Measurements from ENCODE around the gene TBXT.
"Not testable (repeated sequence)": the region's sequence is repeated elsewhere in the genome, so short reads cannot be mapped to it uniquely, and the experiment has no call there.

Gene TBXT

DNA sequence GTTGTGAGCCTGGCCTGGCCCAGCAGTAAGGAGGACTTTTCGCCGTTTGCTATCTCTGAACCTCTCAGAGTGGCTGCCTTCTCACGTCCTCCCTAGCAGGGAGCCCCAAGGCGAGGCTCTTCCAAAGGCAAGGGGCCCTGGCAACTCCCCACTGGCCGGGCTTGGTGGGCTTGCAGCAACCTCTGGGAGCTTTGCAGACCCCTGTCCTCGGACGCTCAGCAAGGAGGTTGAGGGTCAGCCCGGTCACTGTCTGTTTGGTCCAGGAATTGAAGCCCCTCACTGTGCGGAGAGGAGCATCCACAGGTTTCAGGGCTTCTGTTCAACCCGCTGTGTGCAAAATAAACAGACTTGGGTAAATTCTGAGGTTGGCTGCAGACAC is 28.2 kb upstream of the TBXT start:
- TF ChIP-seq TAF1 (IDR thresholded peaks at IDR 0.05; ENCODE audit: borderline replicate concordance, low read depth, low read length): no peak
- no peak for TF ChIP-seq POLR2AphosphoS5 (IDR thresholded peaks at IDR 0.05; ENCODE audit: low read depth, low read length)
- TF ChIP-seq POLR2A (IDR thresholded peaks at IDR 0.05; ENCODE audit: low read depth, low read length): no peak
- DNase-seq (ENCODE audit: insufficient read length): no peak
- no peak for FAIRE-seq

DNA sequence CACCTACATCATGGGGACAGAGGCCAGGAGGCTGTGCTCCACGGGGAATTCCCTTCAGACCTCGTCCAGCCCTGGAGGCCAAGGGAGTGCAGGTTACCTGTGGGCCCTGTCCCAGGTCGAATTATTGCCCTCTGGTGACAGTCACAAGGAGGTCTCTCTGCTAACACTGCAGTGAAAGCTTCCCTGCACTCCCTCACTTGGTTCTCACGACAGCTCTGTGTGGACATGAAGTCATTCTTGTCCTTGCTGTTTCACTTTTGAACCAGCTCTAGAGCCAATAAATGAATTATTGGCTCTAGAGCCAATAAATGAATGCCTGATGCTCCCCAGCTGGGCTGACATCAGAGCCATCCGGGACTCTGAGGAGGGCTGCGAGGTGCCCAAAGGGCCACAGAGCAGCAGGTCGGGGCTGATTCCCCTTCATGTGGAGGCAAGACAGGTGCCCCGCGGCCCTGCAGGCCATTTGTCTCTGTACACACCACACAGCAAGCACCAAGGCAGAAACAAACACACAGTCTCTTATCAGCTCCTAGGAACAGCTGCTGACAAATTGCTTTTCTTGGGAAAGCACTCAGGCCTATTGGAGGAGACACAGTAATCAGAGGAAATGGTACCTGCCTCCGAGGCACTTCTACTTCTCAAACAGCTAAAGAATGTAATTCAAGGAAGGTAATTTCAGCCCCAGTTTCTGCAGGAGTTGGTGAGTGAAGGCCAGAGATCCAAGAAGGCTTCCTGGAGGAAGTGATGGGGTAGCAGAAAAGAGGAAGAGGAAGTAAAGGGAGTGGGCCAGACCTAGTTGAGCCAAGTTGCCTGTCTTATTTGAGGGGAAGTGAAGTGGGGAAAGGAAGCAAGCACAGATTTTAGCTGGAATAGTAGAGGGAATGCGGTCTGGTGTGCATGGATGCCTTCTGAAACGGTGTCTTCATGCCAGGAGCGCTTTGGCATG is 27.5 kb upstream of the TBXT start:
- DNase-seq (ENCODE audit: insufficient read length): no peak
- TF ChIP-seq POLR2A (IDR thresholded peaks at IDR 0.05; ENCODE audit: low read depth, low read length): no peak
- TF ChIP-seq TAF1 (IDR thresholded peaks at IDR 0.05; ENCODE audit: borderline replicate concordance, low read depth, low read length): no peak
- no peak for TF ChIP-seq POLR2AphosphoS5 (IDR thresholded peaks at IDR 0.05; ENCODE audit: low read depth, low read length)
- no peak for FAIRE-seq

- no peak for TF ChIP-seq TAF1 (IDR thresholded peaks at IDR 0.05; ENCODE audit: borderline replicate concordance, low read depth, low read length)
- TF ChIP-seq POLR2AphosphoS5 (IDR thresholded peaks at IDR 0.05; ENCODE audit: low read depth, low read length): no peak
- no peak for TF ChIP-seq POLR2A (IDR thresholded peaks at IDR 0.05; ENCODE audit: low read depth, low read length)
- DNase-seq (ENCODE audit: insufficient read length): no peak
- FAIRE-seq: no peak
Measured at GRCh38 chr6:166192557-166192956, 24.9 kb upstream of the TBXT start.

- FAIRE-seq (no peak), DNase-seq (ENCODE audit: insufficient read length) (no peak)
- no peak for TF ChIP-seq TAF1 (IDR thresholded peaks at IDR 0.05; ENCODE audit: borderline replicate concordance, low read depth, low read length)
- no peak for TF ChIP-seq POLR2A (IDR thresholded peaks at IDR 0.05; ENCODE audit: low read depth, low read length)
- TF ChIP-seq POLR2AphosphoS5 (IDR thresholded peaks at IDR 0.05; ENCODE audit: low read depth, low read length): no peak
Measured at GRCh38 chr6:166192136-166192535, 24.5 kb upstream of the TBXT start.

DNA sequence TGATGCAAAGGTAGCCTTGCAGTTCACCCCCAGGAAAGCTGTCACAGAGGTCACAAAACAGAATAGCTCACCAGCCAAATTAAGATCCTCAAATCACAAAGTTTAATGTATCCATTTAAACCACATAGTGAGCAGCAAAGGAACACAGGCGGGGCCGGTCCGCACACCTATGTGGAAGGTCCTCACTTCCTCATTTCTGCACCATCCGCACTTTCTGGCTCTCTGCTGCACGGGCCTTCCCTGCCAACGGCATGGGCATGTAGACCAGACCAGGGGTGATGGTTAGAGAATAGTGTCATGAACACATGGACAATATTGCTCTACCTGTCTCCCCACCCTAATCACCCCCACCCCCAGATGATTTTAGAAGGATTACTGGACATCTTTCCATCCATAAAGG is 12.1 kb upstream of the TBXT start:
- no peak for FAIRE-seq
- no peak for TF ChIP-seq POLR2A (IDR thresholded peaks at IDR 0.05; ENCODE audit: low read depth, low read length)
- no peak for TF ChIP-seq TAF1 (IDR thresholded peaks at IDR 0.05; ENCODE audit: borderline replicate concordance, low read depth, low read length)
- TF ChIP-seq POLR2AphosphoS5 (IDR thresholded peaks at IDR 0.05; ENCODE audit: low read depth, low read length): no peak
- no peak for DNase-seq (ENCODE audit: insufficient read length)

- DNase-seq (ENCODE audit: insufficient read length) (no peak), FAIRE-seq (no peak)
- TF ChIP-seq POLR2AphosphoS5 (IDR thresholded peaks at IDR 0.05; ENCODE audit: low read depth, low read length): no peak
Measured at GRCh38 chr6:166176106-166176505, 8.5 kb upstream of the TBXT start.

DNA sequence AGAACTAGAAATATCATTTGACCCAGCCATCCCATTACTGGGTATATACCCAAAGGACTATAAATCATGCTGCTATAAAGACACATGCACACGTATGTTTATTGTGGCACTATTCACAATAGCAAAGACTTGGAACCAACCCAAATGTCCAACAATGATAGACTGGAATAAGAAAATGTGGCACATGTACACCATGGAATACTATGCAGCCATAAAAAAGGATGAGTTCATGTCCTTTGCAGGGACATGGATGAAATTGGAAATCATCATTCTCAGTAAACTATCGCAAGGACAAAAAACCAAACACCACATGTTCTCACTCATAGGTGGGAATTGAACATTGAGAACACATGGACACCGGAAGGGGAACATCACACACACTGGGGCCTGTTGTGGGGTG is 7.4 kb upstream of the TBXT start:
- not testable (repeated sequence) for DNase-seq (ENCODE audit: insufficient read length); FAIRE-seq

- FAIRE-seq (no peak), DNase-seq (ENCODE audit: insufficient read length) (no peak)
- TF ChIP-seq POLR2AphosphoS5 (IDR thresholded peaks at IDR 0.05; ENCODE audit: low read depth, low read length) (no peak), POLR2A (IDR thresholded peaks at IDR 0.05; ENCODE audit: low read depth, low read length) (no peak), TAF1 (IDR thresholded peaks at IDR 0.05; ENCODE audit: borderline replicate concordance, low read depth, low read length) (no peak)
Measured at GRCh38 chr6:166174031-166174430, 6.4 kb upstream of the TBXT start.

DNA sequence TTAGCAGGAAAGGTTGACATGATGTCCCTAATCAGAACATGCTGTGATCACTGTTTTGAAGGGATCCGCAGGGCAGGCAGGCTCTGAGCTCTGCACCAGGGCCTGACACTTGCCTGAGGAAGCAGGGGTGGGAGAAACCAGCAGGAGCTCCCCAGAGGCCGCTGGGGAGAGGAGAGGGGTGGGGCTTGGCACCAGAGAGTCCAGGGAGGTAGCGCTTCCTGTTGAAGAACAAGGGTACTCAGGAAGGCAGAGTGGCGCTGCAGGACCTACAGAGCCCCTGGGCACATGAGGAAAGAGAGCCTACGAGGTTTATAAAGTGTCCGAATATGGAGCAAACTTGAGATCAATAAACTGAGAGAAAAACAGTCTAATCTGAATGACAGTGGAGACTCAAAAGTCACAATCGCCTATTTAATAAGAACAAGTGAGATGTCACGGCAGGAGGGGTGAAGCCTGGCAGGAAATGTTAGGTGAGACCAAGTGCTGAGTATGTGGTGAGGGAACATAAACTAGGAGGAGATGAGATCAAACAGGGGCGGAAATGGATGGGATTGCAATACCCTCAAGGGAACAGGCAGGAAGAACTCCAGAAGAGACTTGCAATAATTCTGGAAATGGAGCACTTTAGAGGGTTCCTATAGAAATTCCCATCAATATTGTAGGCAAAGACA is 5.8 kb upstream of the TBXT start:
- DNase-seq (ENCODE audit: insufficient read length): no peak
- no peak for FAIRE-seq
- TF ChIP-seq POLR2AphosphoS5 (IDR thresholded peaks at IDR 0.05; ENCODE audit: low read depth, low read length) (no peak), POLR2A (IDR thresholded peaks at IDR 0.05; ENCODE audit: low read depth, low read length) (no peak), TAF1 (IDR thresholded peaks at IDR 0.05; ENCODE audit: borderline replicate concordance, low read depth, low read length) (no peak)

DNA sequence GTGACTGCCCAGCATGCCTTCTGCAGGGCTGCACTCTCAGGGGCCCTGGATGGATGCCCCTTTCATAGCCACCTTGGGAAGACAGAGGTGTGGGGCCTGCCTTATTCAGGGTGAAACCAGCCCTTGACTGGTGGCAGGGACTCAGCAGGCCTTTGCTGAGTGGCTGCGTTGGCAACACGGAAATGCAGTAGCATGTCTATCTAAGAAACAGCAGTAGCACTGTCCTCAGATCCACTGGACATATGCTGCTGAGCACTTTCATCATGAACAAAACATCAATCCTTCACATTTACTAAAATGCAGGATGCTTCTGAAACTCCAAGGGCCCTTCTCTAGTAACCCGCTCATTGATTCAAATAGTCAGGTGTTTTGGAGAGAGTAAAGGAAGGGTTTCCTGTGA is 4.9 kb upstream of the TBXT start:
- FAIRE-seq: no peak
- no peak for DNase-seq (ENCODE audit: insufficient read length)
- TF ChIP-seq POLR2A (IDR thresholded peaks at IDR 0.05; ENCODE audit: low read depth, low read length): no peak
- TF ChIP-seq TAF1 (IDR thresholded peaks at IDR 0.05; ENCODE audit: borderline replicate concordance, low read depth, low read length): no peak
- no peak for TF ChIP-seq POLR2AphosphoS5 (IDR thresholded peaks at IDR 0.05; ENCODE audit: low read depth, low read length)

- DNase-seq (ENCODE audit: insufficient read length) (no peak), FAIRE-seq (no peak)
- TF ChIP-seq TAF1 (IDR thresholded peaks at IDR 0.05; ENCODE audit: borderline replicate concordance, low read depth, low read length) (no peak), POLR2AphosphoS5 (IDR thresholded peaks at IDR 0.05; ENCODE audit: low read depth, low read length) (no peak), POLR2A (IDR thresholded peaks at IDR 0.05; ENCODE audit: low read depth, low read length) (no peak)
Measured at GRCh38 chr6:166169549-166170421, 2.1 kb upstream of the TBXT start.

Measured in GM12892 (cell line).